NCI-H146 (cell line): ENCODE data around the gene TGFB2.

Experiments
- DNase-seq: peaks from one replicate; lab custom pipeline; 2025; lab: John Stamatoyannopoulos, UW

The TGFB2 gene

DNA sequence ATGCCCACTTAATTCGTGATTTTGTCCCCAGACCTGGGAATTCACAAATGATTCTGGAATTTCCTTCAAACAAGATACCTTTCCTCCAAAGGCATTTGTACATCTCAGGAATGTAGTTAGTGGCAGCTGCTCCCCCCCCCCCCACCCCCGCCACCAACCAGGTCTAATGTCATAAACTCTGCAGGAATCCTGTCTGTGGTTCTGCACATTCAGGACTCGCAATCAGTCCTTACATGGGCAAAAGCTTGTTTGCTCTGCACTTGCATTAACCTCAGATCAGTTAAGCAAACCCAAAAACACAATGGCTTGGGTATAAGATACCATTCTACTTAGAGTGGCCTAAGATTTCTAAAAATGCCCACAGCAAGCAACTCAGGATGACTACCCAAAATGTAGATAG lies 143.8 kb downstream of the TGFB2 start:
- peak; percentile 58 for DNase-seq

DNA sequence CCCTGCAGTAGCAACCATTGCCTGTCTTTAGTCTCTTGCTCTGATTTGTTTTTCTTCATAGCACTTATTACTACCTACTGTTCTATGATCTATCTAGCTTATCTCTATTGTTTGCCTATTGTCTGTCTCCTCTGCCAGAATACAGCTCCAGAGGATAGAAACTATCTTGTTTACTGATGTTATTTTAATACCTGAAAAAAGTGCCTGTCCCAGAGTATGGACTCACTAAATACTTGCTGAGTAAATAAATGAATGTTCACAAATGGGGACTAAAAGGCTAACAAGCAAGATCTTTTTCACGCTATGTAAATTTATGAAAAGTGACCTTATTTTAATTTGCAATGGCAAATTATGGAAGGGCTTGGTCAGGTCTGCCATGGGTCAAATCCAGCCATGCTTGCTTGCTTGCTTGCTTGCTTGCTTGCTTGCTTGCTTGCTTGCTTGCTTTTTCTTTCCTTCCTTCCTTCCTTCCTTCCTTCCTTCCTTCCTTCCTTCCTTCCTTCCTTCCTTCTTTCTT lies 145.3 kb downstream of the TGFB2 start:
- DNase-seq, result no peak

DNA sequence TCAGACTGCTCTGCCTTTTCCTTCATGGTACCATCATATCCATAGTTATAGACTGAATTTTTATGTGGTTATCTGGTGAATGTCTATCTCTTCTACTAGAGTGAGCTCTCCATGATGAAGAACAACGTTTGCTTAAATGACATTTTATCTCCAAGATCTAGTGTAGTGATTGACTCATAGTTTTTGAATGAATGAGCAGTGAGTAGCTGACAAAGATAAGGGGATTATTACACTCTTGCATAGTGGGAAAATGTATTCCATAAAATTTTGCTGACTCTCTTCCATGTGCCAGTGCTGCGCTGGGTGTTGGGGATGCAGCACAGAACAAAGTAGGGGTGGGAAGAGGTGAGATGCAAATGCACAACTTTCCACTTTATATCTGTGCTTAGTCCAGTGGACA lies 147.7 kb downstream of the TGFB2 start:
- DNase-seq, result no peak

DNA sequence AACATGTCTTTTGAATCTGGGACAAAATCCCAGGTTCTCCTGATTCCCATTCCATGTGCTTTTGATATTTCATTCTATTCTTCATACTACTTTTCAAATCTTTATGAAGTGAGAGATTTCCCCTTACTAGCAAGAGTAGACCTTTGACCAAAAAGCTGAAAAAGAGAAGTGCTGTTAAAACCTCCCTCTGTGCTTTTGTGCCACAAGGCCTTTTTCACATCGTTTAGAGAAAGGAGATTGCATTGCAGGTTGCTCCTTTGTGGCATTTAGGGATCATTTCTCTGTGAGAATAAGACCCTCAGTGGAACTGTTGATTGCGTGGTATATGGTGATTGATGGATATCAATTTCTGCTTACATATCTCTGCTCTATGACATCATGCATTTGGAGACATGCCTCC lies 148.8 kb downstream of the TGFB2 start:
- DNase-seq, result peak; percentile 69
